Measurements from ENCODE around the gene HLA-DQA1.

GRCh38 chr6:32603222-32603621, 34.0 kb upstream of the HLA-DQA1 start:
- TF ChIP-seq CTCF (conservative IDR thresholded peaks at IDR 0.05; ENCODE audit: low read length) (no peak), EZH2phosphoT487 (IDR thresholded peaks at IDR 0.05; ENCODE audit: borderline replicate concordance) (no peak)
